Smooth muscle cell (in vitro differentiated cells): ENCODE results near the gene TLE7. TPM values are rescaled to one million over a fixed set of nuclear protein-coding genes. Genes with fewer than 3 reads are reported as not detected.

Source experiments
- DNase-seq: peaks from one replicate; lab custom pipeline; 2025; ENCODE audit not compliant: unreplicated experiment; lab: John Stamatoyannopoulos, UW
- H2AFZ ChIP-seq: fragments of 200-600 bp; sonication (generic); 2 replicates; pipeline ENCODE4 v1.6.0; 2016; ENCODE audit warnings: antibody characterized with exemption, low read depth, mild to moderate bottlenecking
- H3F3A ChIP-seq: fragments of 200-600 bp; sonication (generic); 2 replicates; pipeline ENCODE4 v1.6.0; 2017; ENCODE audit warnings: antibody characterized with exemption, low read depth
- H3K27ac ChIP-seq: fragments of 200-600 bp; sonication (generic); 2 replicates; pipeline ENCODE4 v1.5.1; 2016; ENCODE audit warnings: low read depth, mild to moderate bottlenecking
- H3K27me3 ChIP-seq: fragments of 200-600 bp; sonication (generic); 2 replicates; pipeline ENCODE4 v1.6.1; 2016; ENCODE audit warnings: low read depth, mild to moderate bottlenecking
- H3K36me3 ChIP-seq: fragments of 200-600 bp; sonication (generic); 2 replicates; pipeline ENCODE4 v1.5.1; 2016; ENCODE audit warnings: low read depth
- H3K4me1 ChIP-seq: fragments of 200-600 bp; sonication (generic); 2 replicates; pipeline ENCODE4 v1.5.1; 2016; ENCODE audit warnings: low read depth
- H3K4me2 ChIP-seq: fragments of 200-600 bp; sonication (generic); 2 replicates; pipeline ENCODE4 v1.6.0; 2016; ENCODE audit warnings: mild to moderate bottlenecking
- H3K4me3 ChIP-seq: fragments of 200-600 bp; sonication (generic); 2 replicates; pipeline ENCODE4 v1.5.1; 2016; ENCODE audit warnings: mild to moderate bottlenecking
- H3K79me2 ChIP-seq: fragments of 200-600 bp; sonication (generic); 2 replicates; pipeline ENCODE4 v1.6.0; 2016; ENCODE audit warnings: low read depth, mild to moderate bottlenecking
- H3K9ac ChIP-seq: fragments of 200-600 bp; sonication (generic); 2 replicates; pipeline ENCODE4 v1.6.0; 2016; ENCODE audit warnings: low read depth
- H3K9me3 ChIP-seq: fragments of 200-600 bp; sonication (generic); replicated peaks from 2 replicates; pipeline ENCODE4 v1.5.1; 2016; ENCODE audit warnings: low read depth
- H4K20me1 ChIP-seq: fragments of 200-600 bp; sonication (generic); 2 replicates; pipeline ENCODE4 v1.6.0; 2016; ENCODE audit warnings: low read depth
- CTCF ChIP-seq: fragments of 200-600 bp; sonication (generic); IDR thresholded peaks from 2 replicates; pipeline ENCODE4 v1.5.1; 2017; ENCODE audit warnings: borderline replicate concordance, mild to moderate bottlenecking, antibody characterized with exemption; ENCODE audit not compliant: insufficient read depth, poor library complexity, severe bottlenecking
- WGBS: methylation state at CpG from one replicate; pipeline ENCODE4 v1.1.7; 2016; ENCODE audit warnings: low lambda C conversion rate; 5-methylcytosine and 5-hydroxymethylcytosine counted together
- polyA plus RNA-seq: library from polyadenylated mRNA; unstranded; fragments of >200 nt; fragmentation: Nextera tagmentation; extraction: Ambion mirVana; gene quantifications from 2 replicates; pipeline ENCODE4 v1.2.1, GENCODE V29; 2016
- total RNA-seq: library from RNA; depleted of rRNA; stranded (reverse); fragments of >200 nt; gene quantifications from 2 replicates; pipeline ENCODE4 v1.2.3, GENCODE V29; 2014

The TLE7 gene
- total and polyA plus RNA-seq, 2 experiments from 2014 or later = not detected

DNA sequence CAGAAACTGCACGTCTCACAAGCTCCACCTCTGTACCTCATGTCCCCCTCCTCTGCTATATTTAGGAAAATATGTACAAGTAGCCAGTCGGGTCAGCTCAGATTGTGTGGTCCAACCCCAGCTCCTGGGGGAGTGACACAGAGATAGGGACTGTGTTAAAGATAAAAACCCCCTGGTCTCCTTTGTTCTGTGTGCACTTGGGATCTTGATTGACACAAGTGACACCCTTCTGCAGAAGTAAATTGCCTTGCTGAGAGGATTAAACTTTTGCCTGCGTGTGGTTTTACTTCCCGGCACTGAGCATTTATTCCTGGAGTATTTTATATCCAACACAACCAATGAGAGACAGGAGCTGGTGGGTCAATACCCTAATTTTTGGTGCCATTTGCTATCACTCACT lies 37.5 kb downstream of the TLE7 start:
- H3K27ac ChIP-seq = no peak overlapping the region
- 76% methylated on average over 4 of the region's 4 CpGs for WGBS
- H3K4me2 ChIP-seq = no peak overlapping the region
- no peaks in the 10 kb centered on the region for H3K4me1 ChIP-seq
- no peaks in the 10 kb centered on the region for H3K36me3 ChIP-seq
- no peaks in the 10 kb centered on the region for H3K27me3 ChIP-seq
- no peaks in the 10 kb centered on the region for H3F3A ChIP-seq
- H3K9me3 ChIP-seq = no peaks in the 10 kb centered on the region
- H2AFZ ChIP-seq = no peak overlapping the region
- DNase-seq = no peak
- no peak overlapping the region for H3K4me3 ChIP-seq
- H4K20me1 ChIP-seq = no peaks in the 10 kb centered on the region
- no peaks in the 10 kb centered on the region for H3K79me2 ChIP-seq
- no peak for TF ChIP-seq CTCF
- H3K9ac ChIP-seq = no peak overlapping the region

DNA sequence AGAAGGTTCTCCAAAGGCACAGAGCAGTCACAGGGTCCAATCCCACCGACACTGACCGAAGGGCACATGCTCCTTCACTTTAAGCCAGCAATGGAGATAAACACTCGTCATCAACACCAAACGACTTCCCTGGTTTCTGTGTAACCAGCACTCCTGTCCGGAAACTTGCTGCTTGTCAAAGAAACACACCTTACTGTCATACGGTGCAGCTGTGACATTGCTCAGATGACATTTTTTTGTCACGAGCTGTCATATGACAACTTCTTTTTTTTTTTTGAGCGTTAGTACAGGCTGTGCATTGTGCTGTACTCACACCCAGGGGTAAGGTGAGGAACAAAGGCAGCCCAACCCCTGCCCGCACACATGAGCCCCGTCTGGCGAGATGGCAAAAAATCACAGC lies 39.2 kb downstream of the TLE7 start:
- Histone ChIP-seq H3K27ac (no peak overlapping the region), H3K27me3 (no peaks in the 10 kb centered on the region), H2AFZ (no peak overlapping the region), H3K4me1 (no peaks in the 10 kb centered on the region), H3F3A (no peaks in the 10 kb centered on the region), H3K4me2 (no peak overlapping the region), H3K36me3 (no peaks in the 10 kb centered on the region), H3K4me3 (no peak overlapping the region), H4K20me1 (no peaks in the 10 kb centered on the region), H3K79me2 (no peaks in the 10 kb centered on the region), H3K9me3 (no peaks in the 10 kb centered on the region), H3K9ac (no peak overlapping the region)
- no peak for TF ChIP-seq CTCF
- 82% methylated on average over 11 of the region's 11 CpGs for WGBS
- DNase-seq = no peak

DNA sequence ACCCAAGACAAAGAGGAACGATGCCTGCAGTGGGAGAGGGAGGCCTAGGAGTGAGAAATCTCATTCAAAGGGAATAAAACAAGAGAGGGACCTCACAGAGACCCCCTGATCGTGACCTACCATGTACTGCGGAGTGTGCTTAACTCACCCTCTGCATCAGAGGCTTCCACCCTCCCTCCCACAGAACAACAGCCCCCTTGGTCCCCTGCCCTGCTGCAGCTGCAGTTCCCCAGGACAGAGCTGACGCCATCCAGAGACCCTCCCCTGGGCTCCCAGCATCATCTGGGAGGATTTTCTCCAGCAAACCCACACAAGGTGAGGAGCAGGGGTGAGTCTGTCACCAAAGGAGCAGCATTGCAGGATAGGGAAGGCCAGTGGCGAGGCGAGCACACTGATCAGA lies 39.8 kb downstream of the TLE7 start:
- no peak overlapping the region for H3K4me2 ChIP-seq
- no peak overlapping the region for H3K9ac ChIP-seq
- no peaks in the 10 kb centered on the region for H3K9me3 ChIP-seq
- no peak for TF ChIP-seq CTCF
- no peaks in the 10 kb centered on the region for H3F3A ChIP-seq
- H3K36me3 ChIP-seq = no peaks in the 10 kb centered on the region
- no peak overlapping the region for H3K4me3 ChIP-seq
- DNase-seq = no peak
- H3K4me1 ChIP-seq = no peaks in the 10 kb centered on the region
- no peak overlapping the region for H2AFZ ChIP-seq
- H4K20me1 ChIP-seq = no peaks in the 10 kb centered on the region
- no peaks in the 10 kb centered on the region for H3K27me3 ChIP-seq
- H3K79me2 ChIP-seq = no peaks in the 10 kb centered on the region
- no peak overlapping the region for H3K27ac ChIP-seq
- WGBS = 86% methylated on average over 6 of the region's 6 CpGs

DNA sequence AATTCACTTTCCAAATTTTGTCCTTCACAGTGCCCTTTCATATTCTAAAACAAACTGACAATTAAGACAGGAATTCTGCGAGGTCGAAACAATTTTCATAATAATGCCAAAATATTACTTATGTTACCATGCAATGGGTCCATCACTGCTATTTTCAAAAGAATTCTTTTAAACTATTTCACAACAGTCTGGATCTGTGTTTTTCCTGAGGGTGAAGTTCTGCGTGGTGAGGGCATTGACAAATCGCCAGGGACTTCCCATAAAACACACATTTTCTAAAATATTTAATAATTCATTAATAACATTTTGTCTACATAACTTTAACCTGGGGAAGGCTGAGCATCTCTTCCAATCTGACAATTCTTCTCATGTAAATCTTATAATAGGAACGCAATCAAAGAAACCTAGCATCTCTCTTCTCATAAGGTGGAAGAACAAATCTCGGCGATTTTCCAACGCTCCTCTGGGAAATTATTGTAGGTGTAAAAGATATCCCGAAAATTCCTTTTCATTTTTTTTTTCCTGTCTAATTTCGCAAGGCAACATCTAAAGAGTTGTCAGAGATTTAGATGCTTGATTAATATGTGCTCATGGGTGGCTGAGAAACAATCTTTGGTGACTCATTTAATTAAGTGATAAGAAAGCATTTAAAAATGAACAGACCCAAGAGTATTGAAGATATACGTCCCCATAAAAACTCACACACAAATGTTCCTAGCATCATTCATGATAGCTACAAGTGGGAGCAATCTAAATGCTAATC lies 41.9 kb downstream of the TLE7 start:
- no peak for DNase-seq
- Histone ChIP-seq H3K4me1 (no peaks in the 10 kb centered on the region), H3K4me2 (no peak overlapping the region), H3K79me2 (no peaks in the 10 kb centered on the region), H4K20me1 (no peaks in the 10 kb centered on the region), H3K36me3 (no peaks in the 10 kb centered on the region), H3K27ac (no peak overlapping the region), H2AFZ (no peak overlapping the region), H3K27me3 (no peaks in the 10 kb centered on the region), H3K9ac (no peak overlapping the region), H3K4me3 (no peak overlapping the region), H3F3A (no peaks in the 10 kb centered on the region), H3K9me3 (no peaks in the 10 kb centered on the region)
- WGBS = 92% methylated on average over 11 of the region's 11 CpGs
- TF ChIP-seq CTCF = no peak
